Prostate gland (tissue), 2 donors: ENCODE results near the gene OTOP2. TPM values are rescaled to one million over a fixed set of nuclear protein-coding genes. Genes with fewer than 3 reads are reported as not detected.
"Not testable (repeated sequence)": the region's sequence is repeated elsewhere in the genome, so short reads cannot be mapped to it uniquely, and the experiment has no call there.

Experiments
- DNase-seq: peaks from one replicate; pipeline ENCODE4 v3.0.0-alpha.2; 2019; ENCODE audit warnings: low spot score
- H3K27ac ChIP-seq, 2 donors: fragments of 200-600 bp; sonication (generic); 2 replicates each; pipeline ENCODE4 v1.5.1; 2017 to 2019
- H3K27me3 ChIP-seq: fragments of 200-600 bp; sonication (generic); replicated peaks from 2 replicates; pipeline ENCODE4 v1.5.1; 2019; ENCODE audit not compliant: insufficient read depth
- H3K36me3 ChIP-seq, 2 donors: fragments of 200-600 bp; sonication (generic); 1 replicate in 1 of 2; 2 replicates in 1 of 2; pipeline versions ENCODE4 v1.5.1 to v1.8.1; 2017 to 2019
- H3K4me1 ChIP-seq: fragments of 200-600 bp; sonication (generic); replicated peaks from 2 replicates; pipeline ENCODE4 v1.5.1; 2019
- H3K4me3 ChIP-seq, 2 donors: fragments of 200-600 bp; sonication (generic); 2 replicates each; pipeline ENCODE4 v1.5.1; 2017 to 2019
- H3K9me3 ChIP-seq: fragments of 200-600 bp; sonication (generic); 2 replicates; pipeline ENCODE4 v1.5.1; 2017
- POLR2A ChIP-seq: fragments of 450-650 bp; IDR thresholded peaks from one replicate; pipeline ENCODE4 v1.6.1; 2016; ENCODE audit warnings: antibody characterized with exemption, mild to moderate bottlenecking
- POLR2AphosphoS5 ChIP-seq: sonication (generic); formaldehyde crosslinking; IDR thresholded peaks from one replicate; pipeline ENCODE4 v1.6.1; 2017; ENCODE audit warnings: antibody characterized with exemption
- WGBS: methylation state at CpG from one replicate; pipeline ENCODE4 v1.1.5; 2018; 5-methylcytosine and 5-hydroxymethylcytosine counted together
- intact Hi-C: fragments of 100-400 bp; cut with DNase I; formaldehyde crosslinking; loops from one replicate; pipeline ENCODE4 v1.14.2; 2022
- total RNA-seq, 2 donors: library from RNA; depleted of rRNA; stranded (reverse); fragments of >200 nt; gene quantifications; one replicate each; pipeline ENCODE4 v1.1.0, GENCODE V29; 2016
- TF ChIP-seq, protein P1 (sequence below), 4 experiments: fragments of 200-600 bp in 2 of 4; fragments of 450-650 bp in 2 of 4; sonication (generic) in 2 of 4; IDR thresholded peaks; 1 replicate in 3 of 4; 2 replicates in 1 of 4; pipeline ENCODE4 v1.5.1; 2016 to 2019; ENCODE audit warnings: antibody characterized with exemption in 4 of 4, mild to moderate bottlenecking in 2 of 4, moderate library complexity in 2 of 4

OTOP2 gene
- total RNA-seq, 2 donors from 2014 or later, result 0.85 TPM; not detected in 1

DNA sequence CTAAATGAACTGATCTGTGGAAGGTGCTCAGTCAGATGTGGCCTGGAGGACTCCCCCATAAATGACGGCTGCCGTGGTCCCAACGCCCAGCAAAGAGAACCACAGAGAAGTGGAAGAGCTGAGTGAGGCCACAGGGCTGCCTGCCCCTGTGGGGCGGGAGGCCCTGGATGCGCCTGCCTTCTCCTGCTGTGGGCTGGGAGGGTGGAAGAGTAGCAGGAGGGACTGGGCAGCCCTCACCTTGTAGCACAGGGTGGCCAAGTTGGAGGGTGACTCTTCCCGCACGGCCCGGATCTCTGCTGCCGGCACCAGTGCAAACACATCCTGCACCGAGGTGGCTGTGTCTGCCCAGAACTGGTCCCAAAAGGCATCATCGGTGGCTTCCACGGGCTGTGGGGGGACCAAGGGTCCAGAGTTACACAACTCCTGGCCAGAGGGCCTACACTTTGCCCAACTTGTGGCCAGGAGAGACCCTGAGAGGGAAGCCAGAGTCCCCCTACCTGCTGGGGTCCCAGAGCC, 40.2 kb downstream of the OTOP2 start:
- Histone ChIP-seq H3K27ac (no peak overlapping the region), H3K4me1 (peaks cover 6% of the 10 kb centered on the region), H3K36me3 (no peaks in the 10 kb centered on the region), H3K9me3 (no peaks in the 10 kb centered on the region), H3K4me3 (no peak overlapping the region), H3K27me3 (no peaks in the 10 kb centered on the region)
- DNase-seq, result no peak
- TF ChIP-seq POLR2A, result no peak
- TF ChIP-seq, protein P1, sequence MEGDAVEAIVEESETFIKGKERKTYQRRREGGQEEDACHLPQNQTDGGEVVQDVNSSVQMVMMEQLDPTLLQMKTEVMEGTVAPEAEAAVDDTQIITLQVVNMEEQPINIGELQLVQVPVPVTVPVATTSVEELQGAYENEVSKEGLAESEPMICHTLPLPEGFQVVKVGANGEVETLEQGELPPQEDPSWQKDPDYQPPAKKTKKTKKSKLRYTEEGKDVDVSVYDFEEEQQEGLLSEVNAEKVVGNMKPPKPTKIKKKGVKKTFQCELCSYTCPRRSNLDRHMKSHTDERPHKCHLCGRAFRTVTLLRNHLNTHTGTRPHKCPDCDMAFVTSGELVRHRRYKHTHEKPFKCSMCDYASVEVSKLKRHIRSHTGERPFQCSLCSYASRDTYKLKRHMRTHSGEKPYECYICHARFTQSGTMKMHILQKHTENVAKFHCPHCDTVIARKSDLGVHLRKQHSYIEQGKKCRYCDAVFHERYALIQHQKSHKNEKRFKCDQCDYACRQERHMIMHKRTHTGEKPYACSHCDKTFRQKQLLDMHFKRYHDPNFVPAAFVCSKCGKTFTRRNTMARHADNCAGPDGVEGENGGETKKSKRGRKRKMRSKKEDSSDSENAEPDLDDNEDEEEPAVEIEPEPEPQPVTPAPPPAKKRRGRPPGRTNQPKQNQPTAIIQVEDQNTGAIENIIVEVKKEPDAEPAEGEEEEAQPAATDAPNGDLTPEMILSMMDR (IDR thresholded peaks at IDR 0.05), result no peak
- TF ChIP-seq POLR2AphosphoS5, result no peak
- 97% methylated on average over 10 of the region's 12 CpGs for WGBS
- intact Hi-C loops, result loop anchor here (5.0 kb wide), 3 partner anchors 68 to 238 kb away; partner anchors contain the start of gene ARMC7

DNA sequence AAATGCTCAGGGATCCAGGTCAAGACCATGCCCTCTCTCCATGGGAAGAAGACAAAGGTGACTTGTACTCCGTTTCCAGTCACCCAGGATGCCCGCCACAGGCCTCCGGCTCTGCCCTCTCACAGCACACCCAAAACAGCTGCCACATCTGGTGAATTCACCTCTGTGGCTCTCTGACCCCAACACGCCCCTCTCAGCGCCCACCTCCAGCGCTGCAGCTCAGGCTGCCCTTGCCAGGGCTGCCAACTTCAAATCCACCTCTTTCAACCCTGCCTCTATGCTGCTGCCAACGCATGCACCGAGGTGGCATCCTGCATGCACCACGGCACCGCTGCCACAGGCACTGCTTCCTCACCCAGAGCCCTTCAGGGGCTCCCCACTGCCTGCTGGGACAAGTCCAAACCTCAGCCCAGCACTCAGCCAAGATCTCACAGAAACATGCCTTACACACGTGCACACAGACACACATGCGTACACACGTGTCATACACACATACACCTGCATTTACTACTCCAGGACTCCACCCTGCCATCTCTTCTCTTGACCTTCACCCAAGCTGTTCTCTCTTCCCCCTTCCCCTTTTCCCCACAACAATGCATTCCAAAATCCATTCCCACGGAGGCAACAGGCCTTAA, 41.0 kb downstream of the OTOP2 start:
- DNase-seq, result no peak
- Histone ChIP-seq H3K4me1 (peaks cover 6% of the 10 kb centered on the region), H3K27ac (no peak overlapping the region), H3K9me3 (no peaks in the 10 kb centered on the region), H3K4me3 (no peak overlapping the region), H3K36me3 (no peaks in the 10 kb centered on the region), H3K27me3 (no peaks in the 10 kb centered on the region)
- intact Hi-C loops, result loop anchor here (5.0 kb wide), 3 partner anchors 67 to 237 kb away; partner anchors contain the start of gene ARMC7
- TF ChIP-seq, protein P1 (IDR thresholded peaks at IDR 0.05), result no peak
- TF ChIP-seq POLR2A (no peak), POLR2AphosphoS5 (no peak)
- WGBS, result 66% methylated on average over 14 of the region's 14 CpGs

GRCh38 chr17:74968361-74968780, 44.3 kb downstream of the OTOP2 start:
- no peak for DNase-seq
- Histone ChIP-seq H3K9me3 (no peaks in the 10 kb centered on the region), H3K4me1 (peaks cover 6% of the 10 kb centered on the region), H3K36me3 (no peaks in the 10 kb centered on the region), H3K4me3 (no peak overlapping the region), H3K27ac (peak overlapping the region in 1 of 2 donors; percentile 57), H3K27me3 (no peaks in the 10 kb centered on the region)
- peak; percentile 41 for TF ChIP-seq POLR2AphosphoS5
- TF ChIP-seq POLR2A, result no peak
- WGBS, result 33% methylated on average over 4 of the region's 5 CpGs
- intact Hi-C loops, result no loop called here

- H3K36me3 ChIP-seq, intact Hi-C loops, H3K27ac ChIP-seq, DNase-seq, H3K27me3 ChIP-seq, H3K4me3 ChIP-seq, H3K4me1 ChIP-seq, H3K9me3 ChIP-seq: not testable (repeated sequence)
- WGBS, result 92% methylated on average over 5 of the region's 5 CpGs
Measured at GRCh38 chr17:74969501-74969900, 45.4 kb downstream of the OTOP2 start.

GRCh38 chr17:74970395-74970794, 46.3 kb downstream of the OTOP2 start:
- Histone ChIP-seq H3K27me3 (no peaks in the 10 kb centered on the region), H3K4me3 (peak overlapping the region in 1 of 2 donors; percentile 65), H3K27ac (peak overlapping the region; percentile 74 to 78), H3K36me3 (no peaks in the 10 kb centered on the region), H3K4me1 (peaks cover 6% of the 10 kb centered on the region), H3K9me3 (no peaks in the 10 kb centered on the region)
- TF ChIP-seq, protein P1 (IDR thresholded peaks at IDR 0.05), result no peak
- TF ChIP-seq POLR2AphosphoS5, result no peak
- no peak for TF ChIP-seq POLR2A
- intact Hi-C loops, result no loop called here
- 90% methylated on average over 3 of the region's 3 CpGs for WGBS
- DNase-seq, result no peak
